RKO (cell line): Measurements from ENCODE around the gene CARS2.

Source experiments
- DNase-seq: peaks from one replicate; pipeline ENCODE4 v3.0.0-alpha.2; 2016; ENCODE audit warnings: low spot score

CARS2 gene

DNA sequence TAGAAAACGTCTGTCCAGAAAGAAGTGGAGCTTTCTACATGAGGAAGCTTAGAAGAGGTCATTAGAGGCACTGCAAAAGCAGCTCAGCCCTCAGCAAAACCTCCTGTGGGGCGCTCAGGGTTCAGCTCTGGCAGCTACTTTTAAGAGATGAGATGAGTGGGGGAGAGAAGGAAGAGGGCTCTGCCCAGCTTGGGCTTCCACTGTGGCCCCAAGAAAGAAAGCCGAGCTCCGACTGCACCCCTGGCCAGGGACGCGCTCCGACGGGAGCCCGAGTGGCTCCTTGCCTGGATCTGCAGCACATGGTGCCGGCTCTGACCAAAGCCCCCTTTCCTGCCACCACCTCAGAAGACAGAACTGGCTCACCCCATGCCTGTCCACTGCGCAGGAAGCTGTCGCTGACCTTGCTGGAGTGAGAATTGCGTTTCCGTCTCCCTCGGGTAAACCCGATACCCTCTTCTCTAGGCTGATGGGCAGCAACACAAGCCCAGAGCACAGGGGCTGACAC lies 54.1 kb downstream of the CARS2 start:
- DNase-seq = no peak

DNA sequence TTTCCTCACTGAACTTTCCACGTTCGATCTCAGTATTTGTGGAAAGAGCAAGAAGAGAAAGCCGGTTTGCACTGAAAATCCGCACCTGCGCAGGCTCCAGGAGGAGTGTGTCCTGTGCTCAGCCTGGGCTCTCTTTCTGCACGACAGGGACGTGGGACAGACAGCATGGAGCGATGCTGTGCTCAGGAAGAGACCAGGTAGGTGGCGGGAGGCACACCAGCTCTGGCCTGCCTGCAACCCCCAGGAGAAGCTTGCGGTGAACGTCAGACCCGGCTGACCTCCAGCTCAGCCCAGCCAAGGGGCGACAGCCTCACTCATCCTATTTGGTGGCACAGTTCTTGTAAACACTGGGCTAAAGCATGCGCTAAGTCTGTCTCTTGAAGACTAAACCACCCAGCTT lies 54.6 kb downstream of the CARS2 start:
- DNase-seq = no peak

DNA sequence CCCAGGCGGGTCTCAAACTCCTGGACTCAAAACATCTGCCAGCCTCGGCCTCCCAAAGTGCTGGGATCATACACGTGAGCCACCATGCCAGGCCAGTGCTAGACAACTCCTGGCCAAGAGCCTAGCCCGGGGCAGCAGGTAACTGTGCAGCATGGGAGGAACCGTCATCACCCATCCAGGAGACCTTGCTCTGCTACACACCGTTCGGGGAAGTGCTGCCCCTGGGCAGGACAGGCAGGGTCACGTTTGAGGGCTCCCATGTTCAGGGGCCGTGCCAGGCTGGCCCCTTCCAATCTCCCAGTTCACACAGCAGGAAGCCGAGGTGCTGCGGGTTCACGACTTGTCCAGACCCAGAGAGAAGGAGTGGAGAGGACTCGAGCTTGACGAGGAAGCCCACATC lies 55.5 kb downstream of the CARS2 start:
- DNase-seq = no peak

GRCh38 chr13:110649551-110649950 lies 56.4 kb downstream of the CARS2 start:
- no peak for DNase-seq

DNA sequence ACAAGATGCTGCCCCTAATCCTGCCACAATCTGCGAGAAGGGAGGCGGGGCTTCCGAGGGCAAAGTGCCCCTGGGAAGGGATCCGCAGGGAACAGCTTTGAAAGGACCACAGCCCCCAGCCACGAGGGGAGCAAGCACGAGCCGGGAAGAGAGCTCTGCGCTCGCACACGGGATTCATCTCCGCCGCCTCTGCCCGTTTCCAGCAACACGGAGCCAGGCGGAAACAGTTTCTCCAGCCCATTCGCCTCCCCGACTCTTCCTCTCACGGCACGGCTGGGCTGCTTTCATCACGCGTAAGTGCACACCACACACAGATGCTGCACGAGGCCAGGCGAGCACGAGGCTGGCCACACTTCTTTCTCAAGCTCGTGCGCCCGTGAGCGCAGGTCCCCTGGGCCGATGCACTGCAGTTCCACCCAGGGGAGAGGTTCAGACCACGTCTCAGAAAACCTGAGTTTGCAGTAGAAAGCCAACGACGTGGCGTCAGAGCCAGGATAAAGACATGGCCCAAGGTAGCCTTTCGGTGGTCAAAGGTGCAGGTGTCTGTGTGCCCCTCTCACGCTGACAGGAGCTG lies 57.0 kb downstream of the CARS2 start:
- no peak for DNase-seq

- no peak for DNase-seq
Observed at GRCh38 chr13:110648146-110648819, 57.6 kb downstream of the CARS2 start.

DNA sequence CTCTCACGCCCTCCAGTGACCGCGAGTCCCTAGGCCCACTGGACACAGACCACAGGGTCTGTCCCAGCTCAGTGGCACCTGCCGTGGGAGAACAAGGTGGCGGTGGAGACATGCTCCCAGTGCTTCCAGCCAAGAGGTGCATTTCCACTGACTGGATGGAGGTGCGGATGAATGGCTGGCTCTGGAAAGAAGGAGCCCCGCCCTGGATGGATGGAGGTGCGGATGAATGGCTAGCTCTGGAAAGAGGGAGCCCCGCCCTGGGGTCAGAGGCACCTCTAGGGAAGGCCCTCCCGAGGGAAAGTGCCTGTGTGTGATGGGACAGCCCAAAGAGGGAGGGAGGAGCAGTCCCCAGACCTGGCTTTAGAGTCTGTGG lies 58.6 kb downstream of the CARS2 start:
- DNase-seq = no peak

DNA sequence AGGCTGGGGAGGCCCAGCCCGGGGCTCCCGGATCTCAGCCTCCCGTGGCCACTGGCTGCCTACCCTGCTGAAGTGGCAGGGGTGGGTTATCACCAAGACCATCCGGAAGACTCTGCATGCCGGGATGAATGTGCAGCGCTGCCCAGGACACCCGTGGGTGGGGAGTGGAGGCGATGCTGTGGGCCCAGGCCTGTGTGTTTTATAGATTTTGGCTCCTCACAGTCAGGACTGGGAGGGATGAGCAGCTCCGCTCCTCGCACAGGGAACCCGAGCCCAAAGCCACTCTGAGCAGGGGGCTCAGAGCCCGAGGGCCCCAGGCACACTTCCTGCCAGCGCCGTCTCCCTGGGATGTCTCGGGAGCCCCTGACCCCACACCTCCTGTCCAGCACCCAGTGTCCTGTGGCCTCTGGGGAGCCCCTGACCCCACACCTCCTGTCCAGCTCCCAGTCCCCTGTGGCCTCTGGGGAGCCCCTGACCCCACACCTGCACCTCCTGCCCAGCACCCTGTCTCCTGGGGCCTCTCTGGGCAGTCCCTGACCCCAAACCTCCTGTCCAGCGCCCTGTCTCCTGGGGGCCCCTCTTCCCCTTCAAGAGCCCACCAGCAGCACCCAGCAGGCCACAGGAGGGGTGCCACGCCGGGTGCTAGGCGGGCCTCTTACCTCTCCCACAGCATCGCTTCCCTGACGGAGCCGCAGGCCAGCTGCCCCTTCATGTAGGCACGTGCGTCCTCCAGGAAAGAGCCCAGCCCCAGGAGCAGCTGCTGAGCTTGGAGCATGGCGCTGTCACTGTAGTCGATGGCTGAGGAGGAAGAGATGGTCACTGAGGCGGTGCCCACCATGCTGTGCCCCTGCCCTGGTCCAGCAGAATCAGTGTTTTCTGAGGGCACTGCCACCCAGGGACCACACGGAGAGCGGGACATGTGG lies 59.2 kb downstream of the CARS2 start:
- no peak for DNase-seq

DNA sequence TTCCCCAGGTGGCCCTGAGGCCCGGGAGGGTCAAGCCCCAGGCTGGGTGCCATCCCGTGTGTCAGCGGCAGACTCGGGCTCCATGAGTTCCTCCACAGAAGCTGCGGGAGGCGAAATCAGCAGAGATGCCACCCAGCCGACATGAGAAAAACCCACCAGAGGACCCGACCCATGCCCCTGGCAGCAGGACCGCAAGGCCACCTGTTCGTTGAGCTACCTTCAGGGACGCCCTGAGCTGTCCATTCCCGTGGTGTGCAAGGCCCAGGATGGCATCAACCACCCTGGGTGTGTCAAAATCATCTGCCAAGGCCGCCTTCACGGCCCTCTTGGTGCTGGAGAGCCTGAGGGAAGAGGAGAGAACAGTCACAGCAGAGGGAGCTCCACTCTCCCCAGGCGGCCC lies 60.2 kb downstream of the CARS2 start:
- DNase-seq = no peak

DNA sequence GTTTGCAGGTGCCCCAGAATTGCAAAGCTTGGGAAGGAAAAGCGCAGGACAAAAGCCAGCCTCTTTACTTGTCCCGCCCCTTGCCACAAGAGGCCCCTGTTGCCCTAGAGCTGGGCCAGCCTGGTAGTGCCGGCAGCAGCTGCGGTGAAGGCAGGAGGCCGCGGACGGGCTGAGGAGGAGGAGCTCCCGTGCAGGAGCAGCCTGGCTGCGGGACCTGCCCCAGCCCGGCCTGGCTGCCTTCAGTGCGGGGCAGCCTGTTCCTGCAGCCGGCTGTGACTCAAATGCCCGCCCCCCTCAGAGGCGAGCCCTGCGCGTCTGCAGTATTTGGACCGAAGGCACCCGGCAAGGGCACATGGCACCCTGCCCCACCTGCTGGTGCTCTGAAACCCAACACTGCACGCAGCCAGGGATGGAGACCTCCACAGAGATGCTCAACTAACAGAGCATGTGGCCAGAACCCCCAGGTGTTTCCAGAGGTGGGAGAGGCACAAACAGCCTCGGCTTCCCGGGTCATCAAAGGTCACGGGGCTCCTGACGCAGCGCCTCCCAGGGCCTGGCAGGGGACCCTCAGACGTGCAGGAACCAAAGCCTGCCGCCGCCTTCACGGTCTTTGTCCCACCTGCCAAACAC lies 60.9 kb downstream of the CARS2 start:
- DNase-seq = no peak

GRCh38 chr13:110643768-110644421 lies 62.0 kb downstream of the CARS2 start:
- DNase-seq = no peak

DNA sequence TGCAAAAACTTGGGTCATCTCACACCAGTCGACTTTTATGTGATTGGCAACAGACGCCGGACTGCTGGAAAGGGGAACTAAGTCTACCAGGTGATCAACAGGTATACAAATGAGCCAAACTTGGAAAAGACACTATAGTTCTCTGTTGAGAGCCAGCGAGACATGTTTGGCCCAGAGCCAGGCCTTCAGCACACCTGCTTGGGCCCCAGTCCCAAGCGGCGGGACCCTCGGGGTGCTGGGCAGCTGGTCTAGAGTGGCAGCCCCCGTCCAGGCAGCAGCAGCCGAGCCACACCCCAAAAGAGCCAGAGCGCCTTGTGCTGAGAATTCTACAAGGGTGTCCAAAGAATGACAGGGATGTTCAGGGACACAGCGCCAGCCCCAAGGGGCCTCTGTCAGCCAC lies 62.6 kb downstream of the CARS2 start:
- DNase-seq = no peak

- no peak for DNase-seq
Observed at GRCh38 chr13:110642291-110642981, 63.5 kb downstream of the CARS2 start.

- DNase-seq = no peak
Observed at GRCh38 chr13:110641055-110642015, 64.6 kb downstream of the CARS2 start.

DNA sequence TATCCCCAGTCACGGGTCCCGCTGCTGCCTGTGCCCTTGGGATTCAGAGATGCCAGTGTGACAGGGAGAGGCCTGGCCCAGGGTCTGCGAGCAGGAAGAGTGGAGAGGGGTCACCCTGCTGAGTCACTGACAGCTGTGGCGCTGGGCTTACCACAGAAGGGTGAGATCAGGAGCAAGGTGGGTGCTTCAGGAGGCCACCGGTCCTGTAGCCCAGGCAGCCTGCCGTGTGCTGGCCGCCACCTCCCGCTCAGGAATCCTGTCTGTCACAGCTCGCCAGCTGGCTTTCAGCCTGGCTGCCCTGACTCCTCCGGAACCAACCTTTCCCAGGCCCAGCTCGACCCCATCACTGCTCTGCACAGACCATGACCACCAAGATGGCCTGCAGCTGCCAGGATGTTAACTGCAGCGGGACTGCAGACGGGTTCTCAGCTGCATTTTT lies 65.3 kb downstream of the CARS2 start:
- no peak for DNase-seq

GRCh38 chr13:110639935-110640334 lies 66.0 kb downstream of the CARS2 start:
- no peak for DNase-seq

DNA sequence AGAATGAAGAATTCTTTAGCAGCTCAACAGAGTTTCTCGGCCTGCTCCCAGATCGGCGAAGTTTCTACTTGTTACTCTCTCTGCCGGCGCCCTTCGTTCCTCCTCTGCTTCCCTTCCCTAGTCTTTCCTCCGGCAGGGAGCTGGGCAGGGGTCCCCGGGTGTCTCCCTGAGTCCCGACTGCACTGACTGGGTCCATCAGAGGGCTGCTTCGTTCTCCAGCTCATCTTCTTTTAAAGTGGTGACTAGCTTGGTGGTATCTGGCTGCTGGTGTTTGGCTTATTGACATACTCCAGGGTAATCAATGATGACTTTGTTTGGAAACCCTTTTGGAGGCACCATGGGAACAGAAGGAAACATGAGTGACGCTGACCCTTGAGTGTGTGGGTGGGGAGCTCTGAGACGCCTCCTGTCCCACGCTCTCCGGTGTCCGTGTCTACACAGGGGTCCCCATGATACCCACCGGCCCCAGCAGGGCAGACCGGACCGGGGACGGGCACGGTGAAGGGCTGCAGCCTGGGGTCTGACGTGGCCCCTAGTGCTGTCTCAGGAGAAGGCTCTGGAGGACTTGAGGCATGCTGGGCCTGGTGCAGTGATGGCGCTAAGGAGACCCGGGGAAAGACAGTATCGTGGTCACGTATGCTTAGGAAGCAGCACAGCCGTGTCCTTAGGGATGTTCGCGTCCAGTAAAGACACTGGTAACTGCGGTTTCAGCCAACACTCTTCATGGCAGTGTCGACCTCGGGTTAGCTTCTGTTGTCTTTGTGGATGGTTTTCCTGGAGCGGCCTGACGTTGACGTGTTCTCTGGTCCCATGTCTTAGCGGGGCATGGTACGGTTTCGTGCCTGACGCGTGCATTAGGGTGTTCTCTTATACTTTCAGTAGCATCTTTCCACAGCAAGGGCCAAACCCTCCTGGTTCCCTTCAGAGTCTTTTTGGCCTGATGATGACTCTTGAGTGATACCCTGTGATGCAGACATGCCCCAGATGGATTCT lies 66.8 kb downstream of the CARS2 start:
- DNase-seq = no peak

GRCh38 chr13:110638257-110638656 lies 67.7 kb downstream of the CARS2 start:
- no peak for DNase-seq

DNA sequence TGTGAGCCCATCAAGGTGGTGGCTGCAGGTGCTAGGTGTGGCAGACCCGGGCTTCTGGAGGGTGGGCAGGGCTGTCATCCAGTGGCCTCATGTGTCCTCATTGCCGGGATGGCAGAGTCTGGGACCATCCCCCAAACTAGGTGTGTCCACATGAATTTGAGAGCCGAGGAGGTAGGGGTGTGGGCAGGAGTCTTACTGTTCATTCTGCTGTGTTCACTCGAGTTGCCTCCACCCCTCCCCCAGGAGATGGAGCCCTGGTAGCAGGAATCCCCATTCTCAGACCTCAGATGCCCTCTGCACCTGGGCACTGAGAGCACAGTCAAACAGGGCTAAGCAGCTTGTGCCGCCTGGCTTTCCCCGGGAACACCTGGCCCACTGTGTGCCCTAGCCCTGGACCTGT lies 68.2 kb downstream of the CARS2 start:
- no peak for DNase-seq
